Thyroid gland (tissue), 4 donors: ENCODE data around the gene ZNF491.

ENCODE experiments used
- POLR2A ChIP-seq, 2 donors: fragments of 450-650 bp; IDR thresholded peaks; one replicate each; pipeline ENCODE4 v1.6.1; 2017; ENCODE audit warnings: antibody characterized with exemption in 2 of 2, mild to moderate bottlenecking in 2 of 2, moderate library complexity in 1 of 2
- TF ChIP-seq, protein P1 (sequence below), 6 experiments: fragments of 200-600 bp in 3 of 6; fragments of 450-650 bp in 3 of 6; sonication (generic) in 3 of 6; IDR thresholded peaks; one replicate each; pipeline ENCODE4 v1.5.1; 2016 to 2019; ENCODE audit warnings: antibody characterized with exemption in 6 of 6, mild to moderate bottlenecking in 2 of 6, inconsistent platforms in 1 of 6, moderate library complexity in 1 of 6

GRCh38 chr19:11798391-11799330 lies at the start of gene ZNF491:
- peak in 1 of 2 donors; percentile 94 for TF ChIP-seq POLR2A (IDR thresholded peaks at IDR 0.05)
- TF ChIP-seq, protein P1, sequence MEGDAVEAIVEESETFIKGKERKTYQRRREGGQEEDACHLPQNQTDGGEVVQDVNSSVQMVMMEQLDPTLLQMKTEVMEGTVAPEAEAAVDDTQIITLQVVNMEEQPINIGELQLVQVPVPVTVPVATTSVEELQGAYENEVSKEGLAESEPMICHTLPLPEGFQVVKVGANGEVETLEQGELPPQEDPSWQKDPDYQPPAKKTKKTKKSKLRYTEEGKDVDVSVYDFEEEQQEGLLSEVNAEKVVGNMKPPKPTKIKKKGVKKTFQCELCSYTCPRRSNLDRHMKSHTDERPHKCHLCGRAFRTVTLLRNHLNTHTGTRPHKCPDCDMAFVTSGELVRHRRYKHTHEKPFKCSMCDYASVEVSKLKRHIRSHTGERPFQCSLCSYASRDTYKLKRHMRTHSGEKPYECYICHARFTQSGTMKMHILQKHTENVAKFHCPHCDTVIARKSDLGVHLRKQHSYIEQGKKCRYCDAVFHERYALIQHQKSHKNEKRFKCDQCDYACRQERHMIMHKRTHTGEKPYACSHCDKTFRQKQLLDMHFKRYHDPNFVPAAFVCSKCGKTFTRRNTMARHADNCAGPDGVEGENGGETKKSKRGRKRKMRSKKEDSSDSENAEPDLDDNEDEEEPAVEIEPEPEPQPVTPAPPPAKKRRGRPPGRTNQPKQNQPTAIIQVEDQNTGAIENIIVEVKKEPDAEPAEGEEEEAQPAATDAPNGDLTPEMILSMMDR (IDR thresholded peaks at IDR 0.05) = peak in 1 of 6 experiments; percentile 12
